Activated CD4-positive, CD25-positive, alpha-beta regulatory T cell treated with anti-CD3 and anti-CD28 coated beads, Interleukin-2, amount 50 U/mL, for 24 hours (primary cell): ENCODE measurements around the gene SNRK.

ENCODE experiments used
- ATAC-seq, 2 donors: fragments of 150-1000 bp; cut with Tn5 transposase; one replicate each; pipeline ENCODE4 v1.10.0; 2021; ENCODE audit warnings: mild to moderate bottlenecking in 1 of 2, moderate library complexity in 1 of 2

SNRK gene

DNA sequence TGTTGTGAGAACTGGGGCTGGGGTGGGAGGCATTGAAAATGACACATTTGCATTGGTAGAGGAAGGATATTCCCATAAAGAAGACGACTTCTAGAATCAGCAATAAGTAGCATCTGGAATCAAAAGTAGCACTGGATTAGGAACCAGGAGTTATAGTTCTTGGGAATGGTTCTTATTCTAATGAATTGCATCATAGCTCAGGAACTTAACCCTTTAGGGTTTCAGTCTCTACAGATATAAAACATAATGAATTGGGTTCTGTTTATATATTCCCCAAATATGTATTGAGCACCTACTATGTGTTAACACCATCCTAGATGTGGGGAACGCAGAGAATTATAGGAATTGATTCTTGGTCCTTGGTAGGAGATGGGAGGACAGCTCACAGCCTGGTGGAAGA, 16.3 kb upstream of the SNRK start:
- ATAC-seq = no peak

DNA sequence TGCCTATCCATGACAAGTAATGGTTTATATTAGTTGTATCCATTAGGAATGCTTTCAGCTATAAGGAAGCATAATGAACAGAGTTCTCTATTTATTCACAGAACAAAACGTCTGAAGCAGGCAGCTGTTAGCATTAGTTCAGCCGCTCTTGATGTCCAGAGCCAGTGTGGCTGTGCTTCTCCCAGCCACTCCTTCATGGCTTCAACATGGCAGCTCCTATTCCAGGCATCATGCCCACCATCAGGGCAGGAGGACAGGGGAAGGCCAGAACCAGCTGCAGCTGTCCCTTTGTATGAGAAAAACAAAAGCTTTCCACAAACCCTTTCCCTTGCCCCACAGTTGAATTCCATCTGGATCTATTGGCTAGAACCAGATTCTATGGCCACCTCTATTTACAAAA, 12.9 kb upstream of the SNRK start:
- no peak for ATAC-seq

DNA sequence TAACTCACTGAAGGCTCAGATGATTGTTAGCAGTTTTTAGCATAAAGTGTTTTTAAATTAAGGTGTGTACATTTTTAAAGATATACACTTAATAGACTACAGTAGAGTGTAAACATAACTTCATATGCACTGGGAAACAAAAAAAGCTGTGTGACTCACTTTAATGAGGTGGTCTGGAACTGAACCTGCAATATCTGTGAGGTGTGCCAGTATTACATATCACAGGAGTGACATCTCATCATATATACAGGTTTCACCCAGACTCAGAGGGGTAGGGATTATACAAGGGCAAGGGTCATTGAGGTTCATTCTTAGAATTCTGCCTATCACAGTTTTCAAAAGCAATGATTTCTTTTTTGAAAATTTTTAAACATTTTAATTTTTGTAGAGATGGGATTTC, 7.3 kb upstream of the SNRK start:
- ATAC-seq = no peak

DNA sequence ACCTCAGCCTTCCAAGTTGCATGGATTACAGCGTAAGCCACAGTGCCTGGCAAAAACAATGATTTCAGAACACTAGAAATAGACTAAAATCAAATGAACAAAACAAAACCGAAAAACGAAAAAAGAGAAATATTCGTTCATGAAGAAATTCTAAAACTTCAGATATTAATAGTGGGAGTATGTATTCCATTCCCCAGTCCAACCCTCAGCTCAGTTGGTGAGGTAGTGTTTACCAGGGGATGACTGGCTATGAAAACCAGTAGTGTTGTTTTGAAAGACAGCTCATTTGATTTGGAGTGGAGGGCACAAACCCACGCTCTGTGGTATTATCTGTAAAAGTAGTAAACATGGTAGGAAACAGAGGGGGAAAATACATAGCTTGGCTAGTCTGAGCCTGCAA, 6.8 kb upstream of the SNRK start:
- no peak for ATAC-seq

GRCh38 chr3:43281020-43281419, 5.3 kb upstream of the SNRK start:
- no peak for ATAC-seq

GRCh38 chr3:43284171-43284570, 2.2 kb upstream of the SNRK start:
- ATAC-seq = no peak

- no peak for ATAC-seq
Measured at GRCh38 chr3:43285644-43286043, 696 bp upstream of the SNRK start.

GRCh38 chr3:43286841-43287499, 630 bp downstream of the SNRK start:
- peak; percentile 30 for ATAC-seq

DNA sequence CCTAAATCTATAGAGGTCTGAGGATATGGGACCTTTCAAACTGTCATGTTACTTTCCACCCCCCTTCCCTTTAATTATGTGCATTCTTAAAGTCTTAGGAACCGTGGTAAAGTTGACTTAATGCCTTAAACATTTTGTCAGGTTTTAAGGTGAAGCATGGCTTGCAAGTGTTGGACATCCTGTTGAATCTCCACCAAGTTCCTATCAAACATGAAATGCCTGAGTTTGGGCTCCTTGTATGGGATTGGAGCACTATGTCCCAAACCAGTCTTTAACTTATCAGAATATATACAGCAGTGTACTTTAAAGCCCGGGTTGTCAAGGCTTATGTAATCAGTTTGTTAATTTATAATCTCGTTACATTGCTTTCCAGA, 1.1 kb downstream of the SNRK start:
- ATAC-seq = no peak

- peak; percentile 32 to 39 for ATAC-seq
Measured at GRCh38 chr3:43288366-43288765, 2.0 kb downstream of the SNRK start.

DNA sequence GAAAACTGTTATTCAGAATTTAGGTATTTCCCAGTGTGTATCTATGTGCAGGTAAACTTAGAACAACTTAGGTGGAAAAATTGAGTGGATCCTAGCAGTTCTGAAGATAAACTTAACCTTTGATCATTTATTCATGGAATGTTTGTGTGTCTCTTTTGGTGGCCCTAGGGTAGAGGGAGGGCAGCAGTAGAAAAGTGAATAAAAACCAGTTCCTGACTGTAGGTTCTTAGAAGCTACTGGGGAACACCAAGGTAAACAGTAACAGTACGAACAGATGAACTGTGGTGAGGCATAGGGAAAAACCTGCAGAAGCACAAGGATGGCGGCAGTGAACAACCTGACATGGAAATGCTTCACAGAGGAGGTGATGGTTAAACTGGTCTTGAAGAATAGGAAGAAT, 2.5 kb downstream of the SNRK start:
- ATAC-seq = no peak

DNA sequence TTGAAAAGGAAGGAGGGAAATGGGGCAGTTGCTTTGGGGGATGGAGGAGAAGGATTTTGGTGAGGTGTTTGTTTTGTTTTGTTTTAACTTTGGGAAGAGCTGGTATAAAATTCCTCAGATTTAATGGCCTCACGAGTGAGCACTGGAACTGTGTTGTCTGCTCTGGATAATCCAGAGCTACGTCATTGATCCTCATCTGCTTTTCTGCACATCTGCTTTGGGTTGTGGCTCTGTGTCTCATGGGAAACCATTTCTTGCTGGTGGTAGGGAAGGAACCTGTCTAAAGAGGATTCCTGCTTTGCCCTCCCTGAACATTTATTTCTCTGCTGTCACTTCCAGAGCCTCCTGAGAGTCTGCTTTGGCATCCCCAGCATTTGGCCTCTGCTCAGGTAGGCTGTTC, 3.1 kb downstream of the SNRK start:
- ATAC-seq = no peak

GRCh38 chr3:43289841-43290470, 3.6 kb downstream of the SNRK start:
- ATAC-seq = no peak

DNA sequence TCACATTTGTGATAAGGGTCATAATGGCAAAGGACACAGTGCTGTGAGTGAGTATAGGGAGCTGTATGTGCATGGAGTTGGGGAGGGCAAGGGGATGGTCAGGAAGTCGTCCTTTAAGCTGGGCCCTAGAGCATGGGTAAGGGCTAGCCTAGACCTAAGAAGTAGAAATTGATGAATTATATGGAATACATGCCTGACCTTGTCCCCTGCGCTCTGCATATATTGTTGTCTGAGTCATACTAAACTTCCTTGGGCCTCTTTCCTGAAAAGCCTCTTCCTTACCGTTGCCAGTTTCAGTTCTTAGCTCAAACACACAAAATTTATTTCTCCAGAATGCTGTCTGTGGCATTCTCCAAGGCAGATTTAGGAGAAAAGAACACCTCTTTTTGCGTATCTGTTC, 4.6 kb downstream of the SNRK start:
- no peak for ATAC-seq

- no peak for ATAC-seq
Measured at GRCh38 chr3:43291546-43291945, 5.2 kb downstream of the SNRK start.

DNA sequence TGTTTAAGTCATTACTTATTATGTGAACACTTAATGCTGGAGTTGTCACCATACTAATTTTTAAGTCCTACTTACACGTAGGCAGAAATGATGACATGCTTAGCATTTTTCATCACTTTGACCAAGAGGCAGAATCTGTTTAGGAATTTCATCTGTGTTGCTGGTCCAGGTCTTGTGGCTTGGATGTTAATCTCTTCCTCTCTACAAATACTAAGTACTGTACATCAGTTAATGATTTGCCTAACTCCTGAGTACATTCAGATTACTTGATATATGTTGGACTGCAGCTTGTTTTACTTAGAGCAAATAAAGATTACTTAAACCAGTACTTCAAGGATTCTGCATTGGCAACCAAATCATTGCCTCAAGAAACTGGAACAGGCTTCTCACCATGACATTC, 8.6 kb downstream of the SNRK start:
- no peak for ATAC-seq

DNA sequence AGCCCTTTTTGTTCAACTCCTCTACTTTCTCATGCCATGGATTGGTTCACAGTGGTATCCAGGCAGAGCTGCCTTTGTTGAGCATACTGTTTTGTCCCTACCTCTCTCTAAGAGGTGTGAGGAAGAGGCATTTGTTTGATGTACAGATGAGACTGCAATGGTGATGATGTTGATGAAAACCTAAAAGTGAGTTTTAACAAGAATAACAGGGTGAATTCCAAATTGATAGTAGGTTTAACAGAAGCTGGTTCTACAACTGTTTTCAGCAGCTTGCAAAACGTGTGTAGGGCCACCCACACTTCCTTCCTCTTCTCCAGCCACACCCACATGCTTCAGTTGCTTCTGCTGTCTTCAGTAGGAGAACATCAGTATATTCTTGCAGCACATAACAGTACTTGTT, 10.2 kb downstream of the SNRK start:
- peak; percentile 76 to 86 for ATAC-seq

DNA sequence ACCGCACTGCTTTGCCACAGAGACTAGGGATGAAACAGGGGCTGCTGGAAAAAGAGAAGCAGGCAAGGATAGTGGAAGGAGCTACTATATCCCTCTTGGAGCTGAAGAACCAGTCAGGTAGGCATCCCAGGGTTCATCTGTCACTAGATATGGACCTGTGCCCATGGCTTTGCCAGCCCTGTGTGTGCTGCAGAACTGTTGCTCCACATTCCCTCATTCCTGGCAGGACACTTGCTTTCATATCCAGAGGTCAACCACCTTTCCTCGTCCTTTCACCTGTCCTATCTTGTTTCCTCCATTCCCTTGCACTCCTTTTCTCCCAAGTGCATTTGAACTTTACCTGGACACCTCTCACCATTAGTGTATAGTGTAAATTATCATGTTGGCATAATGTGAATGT, 12.0 kb downstream of the SNRK start:
- no peak for ATAC-seq

DNA sequence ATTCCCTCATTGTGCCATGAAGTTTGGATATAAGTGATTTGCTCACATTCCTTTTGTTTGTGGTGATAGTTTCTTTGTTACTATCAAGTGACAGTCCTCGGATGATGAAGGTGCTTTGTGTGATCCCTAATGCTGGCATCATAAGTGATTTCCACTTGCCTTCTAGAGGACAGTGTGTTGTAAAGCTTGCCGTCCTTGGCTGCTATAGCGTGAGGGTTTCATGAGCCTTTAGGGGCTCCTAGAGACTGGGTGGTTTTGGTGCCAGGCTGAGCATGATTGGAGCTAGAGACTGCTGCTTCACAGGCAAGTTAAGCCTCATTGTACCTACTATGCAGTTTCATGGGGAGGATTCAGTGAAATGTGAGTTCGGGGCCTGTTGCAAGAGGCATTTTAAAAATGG, 12.4 kb downstream of the SNRK start:
- no peak for ATAC-seq

- no peak for ATAC-seq
Measured at GRCh38 chr3:43302116-43302880, 16.0 kb downstream of the SNRK start.

DNA sequence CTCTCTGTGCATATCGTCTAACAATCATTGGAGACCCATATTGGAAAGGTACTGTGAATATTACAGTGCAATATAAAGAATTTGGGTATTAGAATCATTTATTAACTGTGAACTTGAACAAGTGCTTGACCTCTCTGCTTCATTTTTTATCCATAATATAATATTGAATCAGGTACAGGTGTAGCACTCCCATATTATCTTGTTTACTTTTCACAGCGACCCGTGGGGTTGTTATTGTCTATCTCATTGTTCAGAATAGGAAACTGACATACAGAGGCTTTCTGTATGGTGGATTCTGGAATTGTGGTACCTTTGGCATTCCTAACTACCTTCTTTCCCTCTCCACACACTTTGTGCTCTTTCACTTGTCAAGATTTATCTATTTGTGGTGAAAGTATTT, 17.8 kb downstream of the SNRK start:
- no peak for ATAC-seq

DNA sequence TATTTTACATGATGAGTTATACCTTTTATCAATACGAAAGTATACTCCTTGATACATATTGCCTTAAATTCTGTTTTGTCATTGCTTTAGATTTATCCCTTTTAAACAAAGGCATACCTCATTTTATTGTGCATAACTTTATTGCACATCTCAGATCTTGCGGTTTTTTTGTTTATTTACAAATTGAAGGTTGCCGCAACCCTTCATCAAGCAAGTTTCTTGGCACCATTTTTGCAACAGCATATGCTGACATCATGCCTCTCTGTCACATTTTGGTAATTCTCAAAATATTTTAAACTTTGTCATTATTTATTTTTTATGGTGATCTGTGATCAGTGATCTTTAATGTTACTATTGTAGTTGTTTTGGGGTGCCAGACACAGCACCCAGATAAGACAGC, 20.9 kb downstream of the SNRK start:
- ATAC-seq = no peak

GRCh38 chr3:43307649-43308048, 21.3 kb downstream of the SNRK start:
- peak in 1 of 2 donors; percentile 69 for ATAC-seq
